AG10803 (cell line): ENCODE results near the gene VPS8.

Source experiments
- DNase-seq: peaks from one replicate; pipeline ENCODE4 v3.0.0; 2010; ENCODE audit warnings: low read depth
- H3K4me3 ChIP-seq: 2 replicates; pipeline ENCODE4 v1.5.1; 2011; ENCODE audit warnings: mild to moderate bottlenecking, low read length, control low read depth
- TF ChIP-seq, protein P1 (sequence below): conservative IDR thresholded peaks from 2 replicates; pipeline ENCODE4 v1.5.1; 2011; ENCODE audit warnings: mild to moderate bottlenecking, low read length, control low read depth, inconsistent platforms

Gene VPS8

DNA sequence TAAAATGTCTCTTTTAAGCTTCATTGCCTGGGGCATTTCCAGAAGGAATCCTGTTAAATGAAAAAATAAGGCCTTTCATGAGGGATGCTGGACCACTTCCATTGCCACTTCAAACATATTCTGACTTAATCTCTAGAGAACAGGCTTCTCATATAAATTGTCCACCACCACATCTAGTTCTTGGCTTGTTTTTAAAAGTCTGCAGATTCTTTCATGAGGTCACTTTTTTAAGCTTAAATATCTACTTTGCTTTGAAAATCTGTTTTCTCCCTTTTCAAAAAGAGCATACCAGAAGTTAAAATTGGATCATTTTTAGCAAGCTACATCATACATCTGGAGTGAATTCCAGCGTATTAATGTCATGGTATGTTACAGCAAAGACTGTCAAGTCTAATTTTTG is 209.3 kb downstream of the VPS8 start:
- TF ChIP-seq, protein P1, sequence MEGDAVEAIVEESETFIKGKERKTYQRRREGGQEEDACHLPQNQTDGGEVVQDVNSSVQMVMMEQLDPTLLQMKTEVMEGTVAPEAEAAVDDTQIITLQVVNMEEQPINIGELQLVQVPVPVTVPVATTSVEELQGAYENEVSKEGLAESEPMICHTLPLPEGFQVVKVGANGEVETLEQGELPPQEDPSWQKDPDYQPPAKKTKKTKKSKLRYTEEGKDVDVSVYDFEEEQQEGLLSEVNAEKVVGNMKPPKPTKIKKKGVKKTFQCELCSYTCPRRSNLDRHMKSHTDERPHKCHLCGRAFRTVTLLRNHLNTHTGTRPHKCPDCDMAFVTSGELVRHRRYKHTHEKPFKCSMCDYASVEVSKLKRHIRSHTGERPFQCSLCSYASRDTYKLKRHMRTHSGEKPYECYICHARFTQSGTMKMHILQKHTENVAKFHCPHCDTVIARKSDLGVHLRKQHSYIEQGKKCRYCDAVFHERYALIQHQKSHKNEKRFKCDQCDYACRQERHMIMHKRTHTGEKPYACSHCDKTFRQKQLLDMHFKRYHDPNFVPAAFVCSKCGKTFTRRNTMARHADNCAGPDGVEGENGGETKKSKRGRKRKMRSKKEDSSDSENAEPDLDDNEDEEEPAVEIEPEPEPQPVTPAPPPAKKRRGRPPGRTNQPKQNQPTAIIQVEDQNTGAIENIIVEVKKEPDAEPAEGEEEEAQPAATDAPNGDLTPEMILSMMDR = no peak
- H3K4me3 ChIP-seq = no peak overlapping the region
- DNase-seq = peak; percentile 42

GRCh38 chr3:185024406-185024805 is 212.4 kb downstream of the VPS8 start:
- DNase-seq = no peak
- H3K4me3 ChIP-seq = no peak overlapping the region
- TF ChIP-seq, protein P1 = no peak

GRCh38 chr3:185024966-185025365 is 213.0 kb downstream of the VPS8 start:
- H3K4me3 ChIP-seq = no peak overlapping the region
- DNase-seq = no peak

DNA sequence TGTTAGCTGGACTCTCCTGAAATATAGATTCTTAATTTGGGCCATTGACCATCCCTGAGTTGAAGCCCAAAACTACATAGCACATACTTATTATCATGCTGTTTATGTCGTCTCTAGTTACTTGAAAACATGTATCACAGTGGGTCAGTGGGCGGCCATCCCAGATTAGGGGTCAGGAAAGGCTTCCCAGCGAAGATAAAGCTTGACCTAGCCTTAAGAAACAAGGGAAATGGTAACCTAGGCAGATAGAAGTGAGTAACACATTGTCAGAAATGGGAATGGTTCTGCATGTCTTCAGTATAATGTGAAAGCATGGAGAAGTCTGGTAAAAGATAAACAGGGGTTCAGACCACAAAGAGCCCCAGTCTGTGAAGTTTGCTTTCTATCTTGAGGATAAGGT is 216.2 kb downstream of the VPS8 start:
- TF ChIP-seq, protein P1 = no peak
- no peak for DNase-seq
- H3K4me3 ChIP-seq = no peak overlapping the region

More at GRCh38 chr3:185024966-185025365, 213.0 kb downstream of the VPS8 start:
- TF ChIP-seq, protein P1 = no peak

- no peak for DNase-seq
- TF ChIP-seq, protein P1 = no peak
- H3K4me3 ChIP-seq = no peak overlapping the region
Observed at GRCh38 chr3:185029086-185029485, 217.1 kb downstream of the VPS8 start.

DNA sequence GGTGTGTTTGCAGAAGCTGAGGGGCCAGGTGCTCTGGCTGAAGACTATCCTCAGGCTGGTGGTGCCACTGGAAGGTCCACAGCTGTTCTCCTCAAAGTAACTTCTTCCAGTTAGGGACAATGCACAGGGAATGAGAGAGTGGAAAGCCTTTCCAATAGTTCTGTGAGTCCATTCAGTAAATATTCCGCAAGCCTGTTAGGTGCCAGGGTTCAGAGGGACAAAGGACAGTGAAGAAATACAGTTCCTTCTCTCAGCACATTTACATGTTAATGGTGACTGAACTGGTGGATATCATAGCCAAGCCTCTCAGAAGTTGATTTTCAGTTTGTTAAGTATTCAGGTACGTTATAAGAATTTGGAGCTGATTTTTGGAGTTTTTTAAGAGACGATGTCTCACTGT is 218.4 kb downstream of the VPS8 start:
- H3K4me3 ChIP-seq = no peak overlapping the region
- no peak for DNase-seq
- TF ChIP-seq, protein P1 = no peak

DNA sequence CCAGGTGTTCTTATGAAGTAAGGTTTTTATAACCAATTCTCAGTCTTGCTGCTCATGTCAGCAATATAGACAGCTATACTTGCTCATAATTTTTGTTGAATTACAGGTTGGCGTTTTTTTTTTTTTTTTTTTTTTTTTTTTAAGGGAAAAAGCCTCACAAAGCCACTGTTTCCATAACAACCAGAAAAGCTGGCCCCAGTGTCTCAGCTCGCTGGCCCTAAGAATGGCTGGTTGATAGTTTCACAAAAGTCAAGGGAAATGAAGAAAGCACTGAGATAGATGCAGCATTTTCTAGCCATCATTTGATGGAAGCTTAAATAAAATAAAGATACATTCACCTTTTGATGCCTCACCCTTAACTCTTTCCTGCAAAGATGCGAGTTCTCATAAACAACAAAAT is 219.0 kb downstream of the VPS8 start:
- no peak overlapping the region for H3K4me3 ChIP-seq
- TF ChIP-seq, protein P1 = no peak

More for the DNA sequence above, 219.0 kb downstream of the VPS8 start:
- no peak for DNase-seq
